WTC11 (cell line): ENCODE data around the gene GMPR.

ENCODE experiments used
- RELA ChIP-seq: sonication (generic); formaldehyde crosslinking; IDR thresholded peaks from 2 replicates; pipeline ENCODE4 v1.8.1; 2022; ENCODE audit warnings: missing genetic modification reagents, mild to moderate bottlenecking, borderline replicate concordance
- STAT6 ChIP-seq: sonication (generic); formaldehyde crosslinking; conservative IDR thresholded peaks from 2 replicates; pipeline ENCODE4 v1.8.1; 2023; ENCODE audit warnings: mild to moderate bottlenecking, low read depth, missing genetic modification reagents, moderate library complexity
- TF ChIP-seq, protein P1 (sequence below): fragments of 200-600 bp; IDR thresholded peaks from 2 replicates; pipeline ENCODE4 v1.8.0; 2022; ENCODE audit warnings: antibody characterized with exemption

- TF ChIP-seq, protein P1, sequence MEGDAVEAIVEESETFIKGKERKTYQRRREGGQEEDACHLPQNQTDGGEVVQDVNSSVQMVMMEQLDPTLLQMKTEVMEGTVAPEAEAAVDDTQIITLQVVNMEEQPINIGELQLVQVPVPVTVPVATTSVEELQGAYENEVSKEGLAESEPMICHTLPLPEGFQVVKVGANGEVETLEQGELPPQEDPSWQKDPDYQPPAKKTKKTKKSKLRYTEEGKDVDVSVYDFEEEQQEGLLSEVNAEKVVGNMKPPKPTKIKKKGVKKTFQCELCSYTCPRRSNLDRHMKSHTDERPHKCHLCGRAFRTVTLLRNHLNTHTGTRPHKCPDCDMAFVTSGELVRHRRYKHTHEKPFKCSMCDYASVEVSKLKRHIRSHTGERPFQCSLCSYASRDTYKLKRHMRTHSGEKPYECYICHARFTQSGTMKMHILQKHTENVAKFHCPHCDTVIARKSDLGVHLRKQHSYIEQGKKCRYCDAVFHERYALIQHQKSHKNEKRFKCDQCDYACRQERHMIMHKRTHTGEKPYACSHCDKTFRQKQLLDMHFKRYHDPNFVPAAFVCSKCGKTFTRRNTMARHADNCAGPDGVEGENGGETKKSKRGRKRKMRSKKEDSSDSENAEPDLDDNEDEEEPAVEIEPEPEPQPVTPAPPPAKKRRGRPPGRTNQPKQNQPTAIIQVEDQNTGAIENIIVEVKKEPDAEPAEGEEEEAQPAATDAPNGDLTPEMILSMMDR: no peak
- TF ChIP-seq RELA (CRISPR knock-in tag) (no peak), STAT6 (no peak)
Observed at GRCh38 chr6:16264785-16265184, 26.4 kb downstream of the GMPR start.
